ENCODE results near the gene MAP3K9.

DNA sequence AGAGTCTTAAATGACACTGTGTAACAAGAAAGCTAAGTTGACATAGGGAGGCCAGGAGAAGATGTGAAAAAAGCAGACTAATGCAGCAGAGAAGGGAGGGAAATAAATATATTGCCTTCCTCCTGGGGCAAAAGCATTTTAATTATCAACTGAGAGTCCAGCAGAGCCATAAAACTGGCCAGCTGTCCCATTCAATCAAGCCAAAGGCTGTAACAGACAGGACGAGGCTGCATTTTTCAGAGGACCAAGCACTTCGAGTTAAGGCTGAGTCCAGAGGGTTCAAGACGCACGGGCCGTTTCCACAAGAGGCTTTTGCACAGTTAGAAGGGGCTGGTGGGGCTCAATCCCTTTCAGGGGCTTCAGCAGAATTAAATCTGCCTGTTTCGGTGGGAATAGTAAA is 20.4 kb downstream of the MAP3K9 start:
- TF ChIP-seq, protein P1, sequence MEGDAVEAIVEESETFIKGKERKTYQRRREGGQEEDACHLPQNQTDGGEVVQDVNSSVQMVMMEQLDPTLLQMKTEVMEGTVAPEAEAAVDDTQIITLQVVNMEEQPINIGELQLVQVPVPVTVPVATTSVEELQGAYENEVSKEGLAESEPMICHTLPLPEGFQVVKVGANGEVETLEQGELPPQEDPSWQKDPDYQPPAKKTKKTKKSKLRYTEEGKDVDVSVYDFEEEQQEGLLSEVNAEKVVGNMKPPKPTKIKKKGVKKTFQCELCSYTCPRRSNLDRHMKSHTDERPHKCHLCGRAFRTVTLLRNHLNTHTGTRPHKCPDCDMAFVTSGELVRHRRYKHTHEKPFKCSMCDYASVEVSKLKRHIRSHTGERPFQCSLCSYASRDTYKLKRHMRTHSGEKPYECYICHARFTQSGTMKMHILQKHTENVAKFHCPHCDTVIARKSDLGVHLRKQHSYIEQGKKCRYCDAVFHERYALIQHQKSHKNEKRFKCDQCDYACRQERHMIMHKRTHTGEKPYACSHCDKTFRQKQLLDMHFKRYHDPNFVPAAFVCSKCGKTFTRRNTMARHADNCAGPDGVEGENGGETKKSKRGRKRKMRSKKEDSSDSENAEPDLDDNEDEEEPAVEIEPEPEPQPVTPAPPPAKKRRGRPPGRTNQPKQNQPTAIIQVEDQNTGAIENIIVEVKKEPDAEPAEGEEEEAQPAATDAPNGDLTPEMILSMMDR (IDR thresholded peaks at IDR 0.05): no peak
- no peak for TF ChIP-seq POLR2A (IDR thresholded peaks at IDR 0.05)
